HL-60 (cell line): ENCODE measurements around the gene NFU1.

Experiments
- DNase-seq, 2 experiments: peaks; one replicate each; pipeline ENCODE4 v3.0.0-alpha.2; 2010 to 2020; ENCODE audit warnings: low read depth in 1 of 2, low spot score in 1 of 2
- H3K27ac ChIP-seq: fragments of 250-450 bp; sonication (Bioruptor Pico); replicated peaks from 2 replicates; pipeline ENCODE4 v1.5.1; 2020; ENCODE audit warnings: mild to moderate bottlenecking, moderate library complexity
- H3K27me3 ChIP-seq: fragments of 250-450 bp; sonication (Bioruptor Pico); 2 replicates; pipeline ENCODE4 v1.5.1; 2021; ENCODE audit warnings: mild to moderate bottlenecking, moderate library complexity; ENCODE audit not compliant: insufficient read depth, poor library complexity, severe bottlenecking
- H3K4me3 ChIP-seq: replicated peaks from 2 replicates; pipeline ENCODE4 v1.5.1; 2011; ENCODE audit warnings: mild to moderate bottlenecking, control low read depth, low read length; ENCODE audit not compliant: insufficient read depth
- GABPA ChIP-seq: IDR thresholded peaks from 2 replicates; pipeline ENCODE4 v1.6.1; 2012; ENCODE audit warnings: low read depth
- POLR2AphosphoS5 ChIP-seq: IDR thresholded peaks from 2 replicates; pipeline ENCODE4 v1.6.1; 2012; ENCODE audit warnings: low read depth
- SPI1 ChIP-seq: IDR thresholded peaks from 2 replicates; pipeline ENCODE4 v1.6.1; 2012; ENCODE audit warnings: low read depth, mild to moderate bottlenecking, borderline replicate concordance
- long read RNA-seq: library from polyadenylated mRNA; unstranded; transcript quantifications from one replicate; pipeline ENCODE4 v2.0.0, GENCODE V29; 2020
- TF ChIP-seq, protein P1 (sequence below): IDR thresholded peaks from one replicate; pipeline ENCODE4 v1.5.1; 2011; ENCODE audit warnings: low read length, control low read depth, inconsistent platforms; ENCODE audit not compliant: insufficient read depth
- TF ChIP-seq, protein P2 (sequence below): IDR thresholded peaks from 2 replicates; pipeline ENCODE4 v1.6.1; 2012; ENCODE audit warnings: low read depth; ENCODE audit not compliant: insufficient replicate concordance

The NFU1 gene
- long read RNA-seq, transcript NFU1-203 (8 exons, 1,467 nt) = major isoform, 13 of 20 reads
- long read RNA-seq, partial matches to known transcripts = 0 of 20 reads
- long read RNA-seq, other reads (novel, unspliced or antisense) = 7 of 20 reads

DNA sequence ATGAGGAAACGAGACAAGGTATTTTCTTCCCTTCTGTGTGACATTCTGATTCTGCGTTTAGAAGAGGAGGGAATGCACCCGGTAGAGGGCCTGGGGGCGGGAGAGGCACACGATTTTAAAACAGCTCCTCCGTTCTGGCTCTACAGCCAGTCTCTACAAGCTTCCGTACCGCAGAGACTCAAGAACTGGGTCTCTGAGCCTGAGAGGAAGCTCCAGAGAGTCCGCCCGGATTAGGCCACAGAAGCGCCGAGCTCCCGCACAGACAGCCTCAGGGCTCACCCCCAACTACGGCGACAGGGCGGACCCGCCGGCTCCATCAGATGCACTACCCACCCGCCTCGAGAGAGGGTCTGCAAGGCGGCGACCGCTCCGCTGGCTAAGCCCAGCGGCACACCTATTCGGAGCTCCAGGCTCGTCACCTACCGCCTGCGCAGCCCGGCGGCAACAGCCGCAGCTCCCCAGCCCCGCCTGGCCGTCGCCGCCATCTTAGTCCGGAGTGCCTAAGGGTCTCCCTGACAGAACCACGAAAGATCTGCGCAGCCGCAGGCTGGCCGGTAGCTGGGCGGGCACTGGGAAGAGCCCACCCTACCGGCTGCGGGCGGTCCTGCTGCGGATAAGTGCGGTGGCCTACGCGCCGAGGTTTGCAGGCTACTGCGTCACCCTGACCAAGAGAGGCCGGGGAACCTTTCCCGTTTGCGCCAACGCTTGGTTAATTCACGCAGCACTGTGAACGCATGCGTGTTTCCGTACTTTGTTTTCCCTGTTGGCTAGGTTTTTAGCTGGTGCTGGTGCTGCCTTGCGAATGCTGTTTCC lies at the start of gene NFU1:
Gene NFU1, minus strand, starts transcription at position 498 of the 813 bp plus-strand sequence. Its CDS starts 13 bp downstream, at position 485.
- Histone ChIP-seq H3K4me3 (peak within 1 kb of the TSS; percentile 83), H3K27me3 (no peaks in the 10 kb centered on the region), H3K27ac (peak within 1 kb of the TSS; percentile 98)
- DNase-seq = peak; percentile 84 to 94
- TF ChIP-seq, protein P1, sequence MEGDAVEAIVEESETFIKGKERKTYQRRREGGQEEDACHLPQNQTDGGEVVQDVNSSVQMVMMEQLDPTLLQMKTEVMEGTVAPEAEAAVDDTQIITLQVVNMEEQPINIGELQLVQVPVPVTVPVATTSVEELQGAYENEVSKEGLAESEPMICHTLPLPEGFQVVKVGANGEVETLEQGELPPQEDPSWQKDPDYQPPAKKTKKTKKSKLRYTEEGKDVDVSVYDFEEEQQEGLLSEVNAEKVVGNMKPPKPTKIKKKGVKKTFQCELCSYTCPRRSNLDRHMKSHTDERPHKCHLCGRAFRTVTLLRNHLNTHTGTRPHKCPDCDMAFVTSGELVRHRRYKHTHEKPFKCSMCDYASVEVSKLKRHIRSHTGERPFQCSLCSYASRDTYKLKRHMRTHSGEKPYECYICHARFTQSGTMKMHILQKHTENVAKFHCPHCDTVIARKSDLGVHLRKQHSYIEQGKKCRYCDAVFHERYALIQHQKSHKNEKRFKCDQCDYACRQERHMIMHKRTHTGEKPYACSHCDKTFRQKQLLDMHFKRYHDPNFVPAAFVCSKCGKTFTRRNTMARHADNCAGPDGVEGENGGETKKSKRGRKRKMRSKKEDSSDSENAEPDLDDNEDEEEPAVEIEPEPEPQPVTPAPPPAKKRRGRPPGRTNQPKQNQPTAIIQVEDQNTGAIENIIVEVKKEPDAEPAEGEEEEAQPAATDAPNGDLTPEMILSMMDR = peak; percentile 51
- TF ChIP-seq POLR2AphosphoS5 = peak; percentile 79
- TF ChIP-seq GABPA = no peak
- TF ChIP-seq, protein P2, sequence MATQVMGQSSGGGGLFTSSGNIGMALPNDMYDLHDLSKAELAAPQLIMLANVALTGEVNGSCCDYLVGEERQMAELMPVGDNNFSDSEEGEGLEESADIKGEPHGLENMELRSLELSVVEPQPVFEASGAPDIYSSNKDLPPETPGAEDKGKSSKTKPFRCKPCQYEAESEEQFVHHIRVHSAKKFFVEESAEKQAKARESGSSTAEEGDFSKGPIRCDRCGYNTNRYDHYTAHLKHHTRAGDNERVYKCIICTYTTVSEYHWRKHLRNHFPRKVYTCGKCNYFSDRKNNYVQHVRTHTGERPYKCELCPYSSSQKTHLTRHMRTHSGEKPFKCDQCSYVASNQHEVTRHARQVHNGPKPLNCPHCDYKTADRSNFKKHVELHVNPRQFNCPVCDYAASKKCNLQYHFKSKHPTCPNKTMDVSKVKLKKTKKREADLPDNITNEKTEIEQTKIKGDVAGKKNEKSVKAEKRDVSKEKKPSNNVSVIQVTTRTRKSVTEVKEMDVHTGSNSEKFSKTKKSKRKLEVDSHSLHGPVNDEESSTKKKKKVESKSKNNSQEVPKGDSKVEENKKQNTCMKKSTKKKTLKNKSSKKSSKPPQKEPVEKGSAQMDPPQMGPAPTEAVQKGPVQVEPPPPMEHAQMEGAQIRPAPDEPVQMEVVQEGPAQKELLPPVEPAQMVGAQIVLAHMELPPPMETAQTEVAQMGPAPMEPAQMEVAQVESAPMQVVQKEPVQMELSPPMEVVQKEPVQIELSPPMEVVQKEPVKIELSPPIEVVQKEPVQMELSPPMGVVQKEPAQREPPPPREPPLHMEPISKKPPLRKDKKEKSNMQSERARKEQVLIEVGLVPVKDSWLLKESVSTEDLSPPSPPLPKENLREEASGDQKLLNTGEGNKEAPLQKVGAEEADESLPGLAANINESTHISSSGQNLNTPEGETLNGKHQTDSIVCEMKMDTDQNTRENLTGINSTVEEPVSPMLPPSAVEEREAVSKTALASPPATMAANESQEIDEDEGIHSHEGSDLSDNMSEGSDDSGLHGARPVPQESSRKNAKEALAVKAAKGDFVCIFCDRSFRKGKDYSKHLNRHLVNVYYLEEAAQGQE = peak; percentile 76
- peak; percentile 58; the same call in 1 of the 2 replicates for TF ChIP-seq SPI1

DNA sequence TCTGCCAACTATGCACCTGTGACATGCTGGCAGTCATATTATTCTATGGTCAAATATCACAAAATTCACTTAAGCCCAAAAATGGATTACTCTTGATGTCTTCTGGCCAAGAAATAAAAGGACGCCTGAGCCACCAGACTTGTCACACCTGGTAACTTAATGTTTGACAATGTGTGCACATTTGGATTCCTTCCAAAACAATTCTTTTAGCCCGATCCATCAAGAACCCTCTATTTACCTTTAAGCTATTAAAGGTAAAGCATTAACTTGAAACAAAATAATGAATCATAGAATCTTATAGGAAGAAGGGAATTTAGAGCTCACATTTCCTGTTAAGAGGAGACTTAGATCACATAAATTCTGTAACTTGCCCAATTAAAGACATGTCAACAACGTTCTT lies 46.5 kb upstream of the NFU1 start:
- TF ChIP-seq GABPA = no peak
- no peak for TF ChIP-seq POLR2AphosphoS5
- TF ChIP-seq, protein P1 = no peak
- TF ChIP-seq, protein P2 = no peak
- no peak for TF ChIP-seq SPI1
- no peak for DNase-seq
- Histone ChIP-seq H3K27ac (no peak overlapping the region), H3K27me3 (no peaks in the 10 kb centered on the region), H3K4me3 (no peak overlapping the region)

DNA sequence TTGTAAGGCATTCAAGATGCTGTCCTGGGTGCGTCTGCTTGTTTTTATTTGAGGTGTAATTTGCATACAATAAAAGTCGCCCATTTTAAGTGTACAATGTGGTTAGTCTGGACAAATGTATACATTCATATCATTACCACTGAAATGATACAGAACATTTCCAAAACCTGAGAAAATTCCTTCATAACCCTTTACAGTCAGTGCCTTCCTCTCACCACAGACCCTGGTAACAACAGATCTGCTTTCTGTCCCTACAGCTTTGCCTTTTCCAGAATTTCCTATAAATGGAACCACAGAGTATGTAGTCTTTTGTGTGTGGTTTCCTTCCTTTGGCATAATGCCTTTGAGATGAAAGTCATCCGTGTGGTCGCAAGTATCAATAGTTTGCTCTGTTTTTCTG lies 45.8 kb upstream of the NFU1 start:
- no peak for DNase-seq
- TF ChIP-seq, protein P2 = no peak
- no peak for TF ChIP-seq SPI1
- TF ChIP-seq POLR2AphosphoS5 = no peak
- TF ChIP-seq, protein P1 = no peak
- no peak for TF ChIP-seq GABPA
- H3K27me3 ChIP-seq = no peaks in the 10 kb centered on the region
- H3K4me3 ChIP-seq = no peak overlapping the region
- no peak overlapping the region for H3K27ac ChIP-seq
